ENCODE results near the gene CYP26B1. TPM values are rescaled to one million over a fixed set of nuclear protein-coding genes. Genes with fewer than 3 reads are reported as not detected.

Gene CYP26B1
- total and polyA plus RNA-seq, 2 donors (not counting 3 experiments of a cell fraction or from before 2014, with no cell fraction given), result 0.30 to 1.1 TPM

DNA sequence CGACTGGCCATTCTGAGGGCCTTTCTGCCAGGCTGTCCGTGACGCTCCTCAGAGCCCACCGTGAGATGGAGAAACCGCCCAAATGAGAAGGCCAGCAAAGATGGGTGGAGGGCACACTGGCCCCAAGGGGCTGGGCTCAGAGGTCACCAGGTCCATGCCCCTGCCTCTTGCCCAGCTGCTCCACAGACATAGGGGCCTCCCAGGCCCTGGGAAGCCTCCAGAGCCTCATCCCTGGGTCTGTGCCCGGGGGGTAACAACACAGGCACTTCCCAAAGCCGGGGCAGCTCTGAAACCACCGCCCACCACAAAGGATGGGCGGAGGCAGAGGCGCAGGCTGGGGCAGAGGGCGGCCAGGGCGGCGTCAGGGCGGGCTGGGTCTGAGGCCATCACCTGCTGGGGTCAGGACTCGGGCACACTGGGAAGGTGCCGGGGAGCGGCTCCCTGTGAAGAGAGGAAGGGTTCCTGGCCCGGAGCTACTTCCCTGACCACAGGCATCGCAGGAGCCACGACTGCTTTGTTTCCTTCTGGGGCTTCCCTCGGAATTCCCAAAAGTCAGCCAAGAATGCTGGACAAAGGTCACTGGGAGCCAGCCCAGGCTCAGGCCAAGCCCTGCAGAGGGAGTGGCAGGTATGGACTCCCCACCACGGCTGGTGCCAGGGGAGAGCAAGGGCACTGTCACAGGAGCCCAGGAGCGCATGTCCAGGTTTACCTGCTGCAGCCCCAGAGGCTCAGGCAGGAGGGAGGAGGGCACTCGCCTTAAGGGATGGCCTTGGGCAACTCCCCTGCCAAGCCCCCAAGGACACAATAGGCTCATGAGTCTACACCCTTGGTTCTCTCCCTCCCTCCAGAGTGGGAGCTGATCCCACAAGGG, 9.4 kb downstream of the CYP26B1 start:
- intact Hi-C loops (cut with micrococcal nuclease) (no loop called here), dilution Hi-C loops (cut with MboI; ENCODE audit: extremely low pct_ligation_motif_present, low sequenced_read_pairs) (no loop called here)
- Histone ChIP-seq H3K4me1 (ENCODE audit: control insufficient read depth, extremely low read depth, insufficient read depth, low read length) (no peaks in the 10 kb centered on the region), H2AFZ (ENCODE audit: low read depth, low read length) (no peak overlapping the region), H3K9me1 (replicated peaks; ENCODE audit: control insufficient read depth, extremely low read depth, insufficient read depth, low read length) (no peaks in the 10 kb centered on the region), H3K27me3 (ENCODE audit: control insufficient read depth in 2 of 2, insufficient read depth in 2 of 2, low read length in 2 of 2) (peaks cover 3 to 9% of the 10 kb centered on the region in 2 experiments), H3K4me2 (ENCODE audit: insufficient read depth, low read length) (no peak overlapping the region), H4K20me1 (replicated peaks; ENCODE audit: control insufficient read depth, extremely low read depth, insufficient read depth, low read length) (no peaks in the 10 kb centered on the region), H3K4me3 (replicated peaks in 1 of 3; ENCODE audit: insufficient read depth in 1 of 3, low read depth in 1 of 3, low read length in 3 of 3) (no peak overlapping the region), H3K9me3 (replicated peaks; ENCODE audit: control insufficient read depth, insufficient read depth, low read length) (no peaks in the 10 kb centered on the region), H3K9ac (replicated peaks; ENCODE audit: extremely low read depth, insufficient read depth, low read length) (no peak overlapping the region), H3K79me2 (ENCODE audit: control insufficient read depth, insufficient read depth, low read length) (no peaks in the 10 kb centered on the region), H3K36me3 (ENCODE audit: control insufficient read depth in 2 of 2, extremely low read depth in 1 of 2, insufficient read depth in 2 of 2, low read length in 2 of 2) (no peaks in the 10 kb centered on the region), H3K27ac (ENCODE audit: insufficient read depth, low read depth, low read length) (no peak overlapping the region)
- FAIRE-seq, result no peak
- TF ChIP-seq FOS (IDR thresholded peaks at IDR 0.05; ENCODE audit: borderline replicate concordance, insufficient read depth, low read length), result no peak
- TF ChIP-seq EZH2 (IDR thresholded peaks at IDR 0.05; ENCODE audit: borderline replicate concordance, low read depth, low read length, severe bottlenecking), result no peak
- TF ChIP-seq POLR2A (IDR thresholded peaks at IDR 0.05; ENCODE audit: low read depth, low read length), result no peak
- no peak for TF ChIP-seq GATA2 (IDR thresholded peaks at IDR 0.05; ENCODE audit: insufficient read depth, insufficient read length, low read depth, low read length)
- no peak for TF ChIP-seq POLR2AphosphoS5 (IDR thresholded peaks at IDR 0.05; ENCODE audit: insufficient read depth, low read depth, low read length)
- TF ChIP-seq, protein P1, sequence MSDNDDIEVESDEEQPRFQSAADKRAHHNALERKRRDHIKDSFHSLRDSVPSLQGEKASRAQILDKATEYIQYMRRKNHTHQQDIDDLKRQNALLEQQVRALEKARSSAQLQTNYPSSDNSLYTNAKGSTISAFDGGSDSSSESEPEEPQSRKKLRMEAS (IDR thresholded peaks at IDR 0.05; ENCODE audit: insufficient read depth, insufficient read length), result no peak
- no peak for TF ChIP-seq MYC (IDR thresholded peaks at IDR 0.05; ENCODE audit: low read depth, low read length)
- TF ChIP-seq JUN (IDR thresholded peaks at IDR 0.05; ENCODE audit: borderline replicate concordance, insufficient read depth, insufficient read length, low read depth), result no peak
- TF ChIP-seq, protein P2, sequence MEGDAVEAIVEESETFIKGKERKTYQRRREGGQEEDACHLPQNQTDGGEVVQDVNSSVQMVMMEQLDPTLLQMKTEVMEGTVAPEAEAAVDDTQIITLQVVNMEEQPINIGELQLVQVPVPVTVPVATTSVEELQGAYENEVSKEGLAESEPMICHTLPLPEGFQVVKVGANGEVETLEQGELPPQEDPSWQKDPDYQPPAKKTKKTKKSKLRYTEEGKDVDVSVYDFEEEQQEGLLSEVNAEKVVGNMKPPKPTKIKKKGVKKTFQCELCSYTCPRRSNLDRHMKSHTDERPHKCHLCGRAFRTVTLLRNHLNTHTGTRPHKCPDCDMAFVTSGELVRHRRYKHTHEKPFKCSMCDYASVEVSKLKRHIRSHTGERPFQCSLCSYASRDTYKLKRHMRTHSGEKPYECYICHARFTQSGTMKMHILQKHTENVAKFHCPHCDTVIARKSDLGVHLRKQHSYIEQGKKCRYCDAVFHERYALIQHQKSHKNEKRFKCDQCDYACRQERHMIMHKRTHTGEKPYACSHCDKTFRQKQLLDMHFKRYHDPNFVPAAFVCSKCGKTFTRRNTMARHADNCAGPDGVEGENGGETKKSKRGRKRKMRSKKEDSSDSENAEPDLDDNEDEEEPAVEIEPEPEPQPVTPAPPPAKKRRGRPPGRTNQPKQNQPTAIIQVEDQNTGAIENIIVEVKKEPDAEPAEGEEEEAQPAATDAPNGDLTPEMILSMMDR (IDR thresholded peaks at IDR 0.05; ENCODE audit: extremely low read depth in 1 of 2, insufficient read depth in 1 of 2, low read depth in 1 of 2, low read length in 2 of 2), result no peak
- BruUV-seq (replicated peaks), result no TSS peak
- CTCF ChIA-PET, result interaction anchor here (0.8 to 2.1 kb wide), 9 partner anchors 8 to 441 kb away, joined by 3 to 10 read pairs (median 4); partner anchors contain the start of gene CYP26B1
- DNase-seq (ENCODE audit: low read depth, low spot score), result no peak
- POLR2A ChIA-PET, result no interaction called here
